GM23248 (cell line): Measurements from ENCODE around the gene SLC2A9. TPM values are rescaled to one million over a fixed set of nuclear protein-coding genes. Genes with fewer than 3 reads are reported as not detected.

Experiments
- DNase-seq: peaks from one replicate; pipeline ENCODE4 v3.0.0-alpha.2; 2015
- H2AFZ ChIP-seq: fragments of 200-600 bp; sonication (generic); 2 replicates; pipeline ENCODE4 v1.6.1; 2016; ENCODE audit warnings: antibody characterized with exemption
- H3F3A ChIP-seq: fragments of 200-600 bp; sonication (generic); 2 replicates; pipeline ENCODE4 v1.6.1; 2016; ENCODE audit warnings: mild to moderate bottlenecking, antibody characterized with exemption, mixed run types; ENCODE audit not compliant: insufficient read depth
- H3K27ac ChIP-seq: fragments of 200-600 bp; sonication (generic); 2 replicates; pipeline ENCODE4 v1.5.1; 2016; ENCODE audit warnings: mild to moderate bottlenecking
- H3K27me3 ChIP-seq: fragments of 200-600 bp; sonication (generic); replicated peaks from 2 replicates; pipeline ENCODE4 v1.6.1; 2016; ENCODE audit warnings: mild to moderate bottlenecking; ENCODE audit not compliant: insufficient read depth
- H3K36me3 ChIP-seq: fragments of 200-600 bp; sonication (generic); 2 replicates; pipeline ENCODE4 v1.6.1; 2016; ENCODE audit warnings: low read depth, mild to moderate bottlenecking
- H3K4me1 ChIP-seq: fragments of 200-600 bp; sonication (generic); 2 replicates; pipeline ENCODE4 v1.6.1; 2016; ENCODE audit warnings: mild to moderate bottlenecking; ENCODE audit not compliant: insufficient read depth
- H3K4me2 ChIP-seq: fragments of 200-600 bp; sonication (generic); one replicate; pipeline ENCODE4 v1.6.1; 2016; ENCODE audit warnings: mild to moderate bottlenecking; ENCODE audit not compliant: unreplicated experiment
- H3K4me3 ChIP-seq: fragments of 200-600 bp; sonication (generic); 2 replicates; pipeline ENCODE4 v1.5.1; 2016; ENCODE audit warnings: mild to moderate bottlenecking
- H3K79me2 ChIP-seq: fragments of 200-600 bp; sonication (generic); 2 replicates; pipeline ENCODE4 v1.6.1; 2016; ENCODE audit warnings: mild to moderate bottlenecking; ENCODE audit not compliant: insufficient read depth
- H3K9ac ChIP-seq: fragments of 200-600 bp; sonication (generic); 2 replicates; pipeline ENCODE4 v1.6.1; 2016; ENCODE audit warnings: mild to moderate bottlenecking
- H3K9me2 ChIP-seq: fragments of 200-600 bp; sonication (generic); 2 replicates; pipeline ENCODE4 v1.6.1; 2016; ENCODE audit warnings: mixed run types, mild to moderate bottlenecking, moderate library complexity; ENCODE audit not compliant: insufficient read depth
- H3K9me3 ChIP-seq: fragments of 200-600 bp; sonication (generic); one replicate; pipeline ENCODE4 v1.6.1; 2017; ENCODE audit warnings: low read depth
- H4K20me1 ChIP-seq: fragments of 200-600 bp; sonication (generic); 2 replicates; pipeline ENCODE4 v1.6.0; 2016; ENCODE audit not compliant: insufficient read depth
- EZH2 ChIP-seq: fragments of 200-600 bp; sonication (generic); IDR thresholded peaks from 2 replicates; pipeline ENCODE4 v1.6.1; 2018; ENCODE audit warnings: antibody characterized with exemption, mild to moderate bottlenecking; ENCODE audit not compliant: insufficient read depth, poor library complexity, severe bottlenecking
- EZH2phosphoT487 ChIP-seq: fragments of 200-600 bp; sonication (generic); IDR thresholded peaks from 2 replicates; pipeline ENCODE4 v1.6.1; 2018; ENCODE audit warnings: antibody characterized with exemption, moderate library complexity, mild to moderate bottlenecking, low read depth; ENCODE audit not compliant: insufficient read depth
- WGBS, 2 experiments: methylation state at CpG; one replicate each; pipeline ENCODE4 v1.1.6; 2015 to 2017; ENCODE audit warnings: low lambda C conversion rate in 2 of 2, low coverage in 1 of 2; ENCODE audit errors: missing lambda C conversion rate in 2 of 2; 5-methylcytosine and 5-hydroxymethylcytosine counted together
- in situ Hi-C: fragments of 300-500 bp; cut with MboI; formaldehyde crosslinking; loops from 2 replicates; pipeline ENCODE4 v1.15.0; 2020
- polyA plus RNA-seq: library from polyadenylated mRNA; unstranded; fragments of >200 nt; fragmentation: Nextera tagmentation; extraction: Ambion mirVana; gene quantifications from 2 replicates; pipeline ENCODE4 v1.2.1, GENCODE V29; 2016
- total RNA-seq: library from RNA; depleted of rRNA; stranded (reverse); fragments of >200 nt; shearing (Covaris generic); gene quantifications from 2 replicates; pipeline ENCODE4 v1.2.3, GENCODE V29; 2014

SLC2A9 gene
- total and polyA plus RNA-seq, 2 experiments from 2014 or later, result 2.8 to 3.5 TPM

- no peaks in the 10 kb centered on the region for H3K9me2 ChIP-seq
- no peak for TF ChIP-seq EZH2phosphoT487
- TF ChIP-seq EZH2, result no peak
- no peaks in the 10 kb centered on the region for H4K20me1 ChIP-seq
- no peaks in the 10 kb centered on the region for H3K36me3 ChIP-seq
- H3K27ac ChIP-seq, result no peak overlapping the region
- H3F3A ChIP-seq, result no peaks in the 10 kb centered on the region
- no peak overlapping the region for H3K4me3 ChIP-seq
- in situ Hi-C loops, result no loop called here
- H3K9ac ChIP-seq, result no peak overlapping the region
- no peaks in the 10 kb centered on the region for H3K79me2 ChIP-seq
- H3K27me3 ChIP-seq, result no peaks in the 10 kb centered on the region
- H3K9me3 ChIP-seq, result no peaks in the 10 kb centered on the region
- no peaks in the 10 kb centered on the region for H3K4me1 ChIP-seq
- no peak overlapping the region for H2AFZ ChIP-seq
- 65 to 66% methylated on average over 13 of the region's 13 CpGs for WGBS, 2 experiments
- no peak overlapping the region for H3K4me2 ChIP-seq
- peak; percentile 43 for DNase-seq
Observed at GRCh38 chr4:9944431-9945425, 76.6 kb downstream of the SLC2A9 start.

GRCh38 chr4:9943761-9944160, 77.5 kb downstream of the SLC2A9 start:
- H3K9me2 ChIP-seq, result no peaks in the 10 kb centered on the region

GRCh38 chr4:9942921-9943600, 78.2 kb downstream of the SLC2A9 start:
- no peak overlapping the region for H3K4me2 ChIP-seq
- no peaks in the 10 kb centered on the region for H3K4me1 ChIP-seq
- no peak overlapping the region for H3K9ac ChIP-seq
- WGBS, 2 experiments, result 82 to 88% methylated on average over 8 to 10 of the region's 10 CpGs
- no peak for TF ChIP-seq EZH2
- H3F3A ChIP-seq, result no peaks in the 10 kb centered on the region
- no peaks in the 10 kb centered on the region for H4K20me1 ChIP-seq
- H3K9me2 ChIP-seq, result no peaks in the 10 kb centered on the region
- no peaks in the 10 kb centered on the region for H3K79me2 ChIP-seq
- no peak for DNase-seq
- no peaks in the 10 kb centered on the region for H3K36me3 ChIP-seq
- in situ Hi-C loops, result no loop called here
- no peak overlapping the region for H3K4me3 ChIP-seq
- no peak overlapping the region for H3K27ac ChIP-seq
- no peak overlapping the region for H2AFZ ChIP-seq
- H3K27me3 ChIP-seq, result no peaks in the 10 kb centered on the region
- H3K9me3 ChIP-seq, result no peaks in the 10 kb centered on the region

More at GRCh38 chr4:9943761-9944160, 77.5 kb downstream of the SLC2A9 start:
- Histone ChIP-seq H3K36me3 (no peaks in the 10 kb centered on the region), H3K27me3 (no peaks in the 10 kb centered on the region), H3K79me2 (no peaks in the 10 kb centered on the region), H2AFZ (no peak overlapping the region), H3K4me2 (no peak overlapping the region), H3K4me3 (no peak overlapping the region), H3K27ac (no peak overlapping the region), H4K20me1 (no peaks in the 10 kb centered on the region), H3K9ac (no peak overlapping the region), H3F3A (no peaks in the 10 kb centered on the region), H3K4me1 (no peaks in the 10 kb centered on the region), H3K9me3 (no peaks in the 10 kb centered on the region)
- TF ChIP-seq EZH2phosphoT487 (no peak), EZH2 (no peak)
- WGBS, 2 experiments, result 84% methylated on average over 9 of the region's 9 CpGs
- in situ Hi-C loops, result no loop called here
- no peak for DNase-seq

GRCh38 chr4:9942139-9942538, 79.2 kb downstream of the SLC2A9 start:
- in situ Hi-C loops, result no loop called here
- no peak overlapping the region for H3K4me3 ChIP-seq
- no peaks in the 10 kb centered on the region for H3K36me3 ChIP-seq
- no peaks in the 10 kb centered on the region for H3K27me3 ChIP-seq
- H2AFZ ChIP-seq, result no peak overlapping the region
- H4K20me1 ChIP-seq, result no peaks in the 10 kb centered on the region
- H3K4me2 ChIP-seq, result no peak overlapping the region
- H3K79me2 ChIP-seq, result no peaks in the 10 kb centered on the region
- H3K9me2 ChIP-seq, result no peaks in the 10 kb centered on the region
- no peaks in the 10 kb centered on the region for H3K9me3 ChIP-seq
- H3K9ac ChIP-seq, result no peak overlapping the region
- no peak for DNase-seq
- no peak overlapping the region for H3K27ac ChIP-seq
- TF ChIP-seq EZH2 (no peak), EZH2phosphoT487 (no peak)
- no peaks in the 10 kb centered on the region for H3F3A ChIP-seq
- H3K4me1 ChIP-seq, result no peaks in the 10 kb centered on the region
- WGBS, 2 experiments, result 86 to 88% methylated on average over 5 of the region's 5 CpGs
